Left lung (tissue), 10 donors: ENCODE data around the gene LARGE1. TPM values are rescaled to one million over a fixed set of nuclear protein-coding genes. Genes with fewer than 3 reads are reported as not detected.

Experiments
- ATAC-seq: fragments of 200-7000 bp; cut with Tn5 transposase; one replicate; pipeline ENCODE4 v1.9.1; 2020; ENCODE audit warnings: moderate library complexity
- DNase-seq, 4 donors: peaks; one replicate each; pipeline ENCODE4 v3.0.0-alpha.2; 2013 to 2020
- H3K27ac ChIP-seq, 2 donors: fragments of 200-600 bp; sonication (generic) in 1 of 2; one replicate each; pipeline versions ENCODE4 v1.5.0 to v1.8.0; 2020 to 2021
- H3K27me3 ChIP-seq, 2 donors: fragments of 200-600 bp; sonication (generic) in 1 of 2; one replicate each; pipeline versions ENCODE4 v1.5.0 to v1.8.0; 2020 to 2021
- H3K36me3 ChIP-seq, 2 donors: fragments of 200-600 bp; sonication (generic) in 1 of 2; one replicate each; pipeline versions ENCODE4 v1.5.0 to v1.8.0; 2020 to 2021
- H3K4me1 ChIP-seq, 2 donors: fragments of 200-600 bp; one replicate each; pipeline ENCODE4 v1.8.0; 2021
- H3K4me3 ChIP-seq, 2 donors: fragments of 200-600 bp; sonication (generic) in 1 of 2; one replicate each; pipeline versions ENCODE4 v1.5.0 to v1.8.0; 2020 to 2021; ENCODE audit warnings: mild to moderate bottlenecking in 1 of 2
- H3K9me3 ChIP-seq, 2 donors: fragments of 200-600 bp; sonication (generic) in 1 of 2; one replicate each; pipeline versions ENCODE4 v1.5.0 to v1.8.0; 2020 to 2021
- intact Hi-C, 2 donors: fragments of 100-400 bp; cut with DNase I; formaldehyde crosslinking; loops; one replicate each; pipeline versions ENCODE4 v1.11.2 to v1.14.2; 2022
- polyA plus RNA-seq, 6 donors: library from polyadenylated mRNA; unstranded; fragments of 120-200 nt; gene quantifications; one replicate each; pipeline ENCODE4 v1.2.1, GENCODE V29; 2013; ENCODE audit not compliant: insufficient read length in 6 of 6
- total RNA-seq, 2 donors: library from RNA; stranded (reverse); fragmentation: NEBNext Ultra II Directional; extraction: Animal tissue kit (Norgen Biotek cat#: 25700); gene quantifications; one replicate each; pipeline ENCODE4 v1.2.1, GENCODE V29; 2021
- TF ChIP-seq, protein P1 (sequence below), 2 donors: fragments of 200-600 bp; sonication (generic) in 1 of 2; IDR thresholded peaks; one replicate each; pipeline versions ENCODE4 v1.5.0 to v1.8.0; 2021; ENCODE audit warnings: antibody characterized with exemption in 2 of 2
- donor health status: DM: no; HTN: yes; CAD: no.
- donor health status: DM: no; HTN: no; CAD: no.

Gene LARGE1
- total and polyA plus RNA-seq, 8 donors, result 22.4 to 36.1 (median 33.2) TPM

DNA sequence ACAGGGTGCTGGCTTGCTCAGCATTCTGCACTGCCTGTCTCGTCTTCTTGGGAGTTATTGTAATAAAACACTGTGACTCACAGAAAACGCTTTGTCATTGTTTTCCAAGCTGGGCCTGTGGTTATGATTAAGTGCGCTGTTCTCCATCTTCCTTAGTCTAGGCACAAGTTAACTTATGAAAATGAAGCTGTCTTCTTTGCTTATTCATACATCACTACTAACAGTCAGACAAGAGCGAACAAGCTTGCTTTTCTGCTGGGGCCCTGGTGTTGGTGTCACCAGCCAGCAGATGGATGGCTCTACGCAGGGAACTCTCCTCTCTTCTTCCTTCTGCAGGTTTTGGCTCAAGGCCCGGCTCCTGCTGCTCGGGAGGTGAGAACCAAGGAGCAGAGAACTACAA, 482.0 kb downstream of the LARGE1 start:
- no peaks in the 10 kb centered on the region for H3K27me3 ChIP-seq
- no peaks in the 10 kb centered on the region for H3K36me3 ChIP-seq
- intact Hi-C loops, result no loop called here
- H3K4me3 ChIP-seq, result no peak overlapping the region
- ATAC-seq (no peak), DNase-seq (no peak)
- H3K4me1 ChIP-seq, result no peaks in the 10 kb centered on the region
- H3K27ac ChIP-seq, result no peak overlapping the region
- H3K9me3 ChIP-seq, result no peaks in the 10 kb centered on the region
- TF ChIP-seq, protein P1, sequence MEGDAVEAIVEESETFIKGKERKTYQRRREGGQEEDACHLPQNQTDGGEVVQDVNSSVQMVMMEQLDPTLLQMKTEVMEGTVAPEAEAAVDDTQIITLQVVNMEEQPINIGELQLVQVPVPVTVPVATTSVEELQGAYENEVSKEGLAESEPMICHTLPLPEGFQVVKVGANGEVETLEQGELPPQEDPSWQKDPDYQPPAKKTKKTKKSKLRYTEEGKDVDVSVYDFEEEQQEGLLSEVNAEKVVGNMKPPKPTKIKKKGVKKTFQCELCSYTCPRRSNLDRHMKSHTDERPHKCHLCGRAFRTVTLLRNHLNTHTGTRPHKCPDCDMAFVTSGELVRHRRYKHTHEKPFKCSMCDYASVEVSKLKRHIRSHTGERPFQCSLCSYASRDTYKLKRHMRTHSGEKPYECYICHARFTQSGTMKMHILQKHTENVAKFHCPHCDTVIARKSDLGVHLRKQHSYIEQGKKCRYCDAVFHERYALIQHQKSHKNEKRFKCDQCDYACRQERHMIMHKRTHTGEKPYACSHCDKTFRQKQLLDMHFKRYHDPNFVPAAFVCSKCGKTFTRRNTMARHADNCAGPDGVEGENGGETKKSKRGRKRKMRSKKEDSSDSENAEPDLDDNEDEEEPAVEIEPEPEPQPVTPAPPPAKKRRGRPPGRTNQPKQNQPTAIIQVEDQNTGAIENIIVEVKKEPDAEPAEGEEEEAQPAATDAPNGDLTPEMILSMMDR (IDR thresholded peaks at IDR 0.05), result no peak

DNA sequence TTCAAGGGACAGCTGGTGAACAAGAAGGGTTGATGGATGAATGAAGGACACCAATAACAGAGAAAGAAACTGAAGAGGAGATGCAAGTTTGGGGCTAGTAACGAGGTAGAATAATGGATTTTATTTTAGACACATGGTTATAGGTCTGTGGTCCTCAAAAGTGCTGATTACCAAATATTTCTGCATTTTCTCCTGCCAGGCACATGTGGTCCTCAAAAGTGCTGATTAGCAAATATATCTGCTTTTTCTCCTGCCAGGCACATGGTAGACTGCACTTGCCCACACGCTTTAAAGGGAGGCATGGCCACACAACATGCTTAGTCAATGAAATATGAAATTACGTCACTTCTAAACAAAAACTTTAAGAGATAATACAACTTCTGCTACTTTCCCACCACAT, 489.0 kb downstream of the LARGE1 start:
- Histone ChIP-seq H3K4me1 (no peaks in the 10 kb centered on the region), H3K27ac (no peak overlapping the region), H3K9me3 (no peaks in the 10 kb centered on the region), H3K27me3 (no peaks in the 10 kb centered on the region), H3K36me3 (peaks cover 0 to 3% of the 10 kb centered on the region in 2 donors), H3K4me3 (no peak overlapping the region)
- no peak for DNase-seq
- TF ChIP-seq, protein P1 (IDR thresholded peaks at IDR 0.05), result no peak
- no peak for ATAC-seq
- intact Hi-C loops, result no loop called here

DNA sequence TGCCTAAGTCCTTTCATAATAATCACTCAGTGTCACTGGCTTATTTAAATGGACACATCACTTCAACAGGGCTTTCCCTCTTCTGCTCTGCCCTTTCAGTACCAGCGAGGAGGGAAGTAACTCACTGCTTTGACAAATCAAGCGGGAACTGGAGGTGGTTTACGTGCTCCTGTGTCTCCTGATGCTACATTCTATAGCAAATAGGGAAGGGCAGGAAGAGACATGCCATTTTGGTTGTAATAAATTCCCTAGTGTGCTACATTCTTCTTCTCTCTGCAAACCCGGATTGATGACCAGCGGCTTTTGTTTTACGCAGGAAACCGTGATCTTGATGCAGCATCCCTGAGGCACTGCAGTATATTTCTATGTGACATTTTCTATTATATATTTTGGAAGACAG, 491.0 kb downstream of the LARGE1 start:
- Histone ChIP-seq H3K27me3 (no peaks in the 10 kb centered on the region), H3K4me1 (no peaks in the 10 kb centered on the region), H3K27ac (no peak overlapping the region), H3K4me3 (no peak overlapping the region), H3K36me3 (peaks cover 0 to 3% of the 10 kb centered on the region in 2 donors), H3K9me3 (no peaks in the 10 kb centered on the region)
- TF ChIP-seq, protein P1 (IDR thresholded peaks at IDR 0.05), result no peak
- no peak for DNase-seq
- ATAC-seq, result no peak
- intact Hi-C loops, result no loop called here

DNA sequence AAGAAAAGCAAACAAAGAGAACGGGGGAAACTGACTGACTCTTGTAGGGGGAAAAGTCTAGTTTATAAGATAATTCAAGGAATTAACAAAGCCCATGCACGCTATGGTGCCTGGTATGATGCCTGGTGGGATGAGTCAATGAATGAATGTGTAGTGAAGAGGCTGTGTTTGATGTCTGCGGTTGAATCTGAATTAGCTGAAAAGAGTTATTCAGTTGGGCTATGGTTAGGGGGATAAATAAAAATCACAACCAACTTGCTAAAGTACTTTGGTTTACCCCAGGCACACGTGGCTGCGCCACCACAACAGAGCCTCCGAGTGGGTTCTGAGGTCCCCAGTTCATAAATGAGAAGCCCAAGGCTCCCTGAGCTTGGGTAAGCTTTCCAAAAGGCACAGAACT, 492.8 kb downstream of the LARGE1 start:
- Histone ChIP-seq H3K27me3 (no peaks in the 10 kb centered on the region), H3K9me3 (no peaks in the 10 kb centered on the region), H3K27ac (no peak overlapping the region), H3K4me1 (no peaks in the 10 kb centered on the region), H3K36me3 (peaks cover 0 to 3% of the 10 kb centered on the region in 2 donors), H3K4me3 (no peak overlapping the region)
- ATAC-seq (no peak), DNase-seq (no peak)
- intact Hi-C loops, result no loop called here
- TF ChIP-seq, protein P1 (IDR thresholded peaks at IDR 0.05), result no peak

DNA sequence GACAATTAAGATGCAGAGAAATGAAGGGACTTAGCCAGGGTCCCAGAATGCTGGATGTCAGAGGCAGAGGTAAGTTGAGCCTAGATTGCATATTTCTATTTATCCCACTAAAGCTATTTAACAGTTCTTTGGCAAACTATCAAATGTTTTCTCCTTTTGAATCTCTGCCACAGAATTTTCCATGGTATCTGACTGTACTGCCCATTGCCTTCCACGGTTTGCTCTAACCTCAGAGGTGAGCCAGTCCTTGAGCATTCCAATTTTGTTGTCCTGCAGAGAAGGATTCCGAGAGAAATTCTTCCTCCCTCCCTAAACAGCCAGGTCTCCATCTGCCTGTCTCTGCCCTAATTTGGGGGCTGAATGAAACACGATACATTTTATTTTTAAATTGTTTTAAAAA, 493.8 kb downstream of the LARGE1 start:
- no peak for DNase-seq
- no peaks in the 10 kb centered on the region for H3K4me1 ChIP-seq
- TF ChIP-seq, protein P1 (IDR thresholded peaks at IDR 0.05), result no peak
- H3K4me3 ChIP-seq, result no peak overlapping the region
- no peaks in the 10 kb centered on the region for H3K9me3 ChIP-seq
- H3K36me3 ChIP-seq, result peaks cover 0 to 3% of the 10 kb centered on the region in 2 donors
- H3K27me3 ChIP-seq, result no peaks in the 10 kb centered on the region
- ATAC-seq, result no peak
- intact Hi-C loops, result no loop called here
- H3K27ac ChIP-seq, result no peak overlapping the region
